SKM-1 treated with dmso at 0.1 percent for 144 hours (cell line): ENCODE results near the gene CACNA2D3.
A peak's percentile ranks its signal among the peaks of the same experiment; 100 is the strongest.

Experiments
- DNase-seq: peaks from one replicate; lab custom pipeline; 2025; ENCODE audit not compliant: unreplicated experiment; lab: John Stamatoyannopoulos, UW

Gene CACNA2D3

DNA sequence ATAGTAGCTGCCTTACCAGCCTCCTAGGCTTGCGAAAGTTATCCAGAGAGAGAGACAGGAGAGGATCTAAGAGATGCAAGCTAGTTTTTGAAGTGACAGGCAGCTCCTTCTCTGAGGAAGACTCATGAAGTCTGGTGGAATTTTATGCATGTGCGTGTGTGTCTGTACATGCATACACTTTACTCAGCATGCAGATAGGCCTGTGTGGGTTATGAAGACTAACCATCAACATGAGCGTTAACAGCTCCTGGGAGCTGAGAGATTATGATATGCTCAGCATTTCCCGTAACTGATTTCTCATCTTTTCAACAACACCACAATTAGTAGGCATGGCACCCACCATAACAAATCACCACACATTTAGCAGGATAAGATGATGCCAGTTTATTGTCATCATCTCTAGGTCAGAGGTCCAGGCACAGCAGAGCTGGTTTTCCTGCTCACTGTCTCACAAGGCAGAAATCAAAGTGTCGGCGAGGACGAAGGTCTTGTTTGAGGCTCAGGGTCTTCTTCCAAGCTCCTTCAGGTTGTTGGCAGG is 239.5 kb downstream of the CACNA2D3 start:
- no peak for DNase-seq

DNA sequence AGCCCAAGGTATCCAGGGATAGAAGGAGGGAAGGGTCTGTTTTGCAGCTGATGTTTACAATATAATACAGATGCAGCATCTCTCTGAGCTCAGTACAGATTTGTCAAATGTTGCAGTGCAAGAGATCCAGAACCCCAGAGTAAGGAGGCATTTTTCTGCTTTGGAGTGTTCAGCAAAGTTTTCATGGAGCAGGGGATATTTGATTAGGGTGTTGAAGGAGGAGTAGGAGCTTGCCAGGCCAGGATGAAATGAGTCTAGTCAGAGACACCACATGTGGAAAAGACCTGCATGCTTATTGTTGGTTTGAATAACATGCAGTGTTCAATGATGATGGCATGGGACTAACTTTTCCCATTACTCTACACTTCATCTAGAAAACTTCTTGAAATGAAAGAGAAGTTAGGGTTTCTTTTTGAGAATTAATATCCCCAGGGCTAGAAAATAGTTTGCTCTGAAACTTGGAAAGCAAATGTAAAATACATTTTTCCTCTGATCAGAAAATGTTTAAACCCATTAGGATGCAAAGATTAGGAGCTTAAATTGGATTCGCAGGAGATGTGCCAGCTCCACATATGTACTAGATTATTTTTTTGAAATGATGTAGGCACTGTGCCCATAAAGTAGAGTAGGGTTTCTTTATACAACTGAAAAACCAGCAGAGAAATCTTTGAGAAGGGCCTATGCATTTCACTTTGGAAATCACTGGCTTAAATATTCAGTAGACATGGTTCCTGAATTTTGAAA is 243.8 kb downstream of the CACNA2D3 start:
- no peak for DNase-seq

DNA sequence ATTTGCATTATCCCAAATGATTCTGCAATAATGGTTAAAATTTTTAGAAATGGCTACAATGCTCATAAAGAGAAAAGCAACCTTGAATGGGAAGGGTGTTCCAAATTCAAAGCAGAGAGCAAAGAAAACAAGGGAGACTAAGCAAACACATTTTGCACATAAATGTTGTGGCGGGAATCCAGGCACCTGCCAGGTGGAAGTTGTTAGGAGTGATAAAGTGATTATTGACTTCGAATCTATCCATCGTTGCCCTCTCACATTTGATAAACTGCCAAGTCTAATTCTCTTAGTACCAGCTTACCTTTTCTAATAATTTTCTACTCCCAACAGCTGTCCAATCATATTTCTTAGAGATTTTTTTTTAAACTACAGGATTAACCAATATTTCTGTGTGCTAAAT is 244.5 kb downstream of the CACNA2D3 start:
- DNase-seq, result no peak

DNA sequence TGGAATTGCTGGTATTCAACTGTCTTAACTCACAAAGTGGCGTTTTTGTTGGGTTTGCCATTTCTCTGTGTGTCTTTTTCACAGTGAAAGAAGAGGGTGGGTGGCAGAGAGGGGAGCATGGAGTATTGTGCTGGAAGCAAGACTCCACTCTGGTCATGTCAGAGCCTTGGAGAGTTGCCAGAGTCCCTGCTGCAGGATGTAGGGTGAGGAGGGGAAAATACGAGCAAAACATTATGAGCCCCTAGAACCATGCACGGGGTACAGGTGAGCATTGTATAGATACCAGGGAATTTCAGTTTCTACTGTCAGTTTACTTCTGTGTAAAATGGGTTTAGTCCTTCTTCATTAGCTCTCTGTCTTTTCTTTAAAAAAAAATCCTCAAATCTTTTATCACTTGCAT is 249.9 kb downstream of the CACNA2D3 start:
- DNase-seq, result no peak

DNA sequence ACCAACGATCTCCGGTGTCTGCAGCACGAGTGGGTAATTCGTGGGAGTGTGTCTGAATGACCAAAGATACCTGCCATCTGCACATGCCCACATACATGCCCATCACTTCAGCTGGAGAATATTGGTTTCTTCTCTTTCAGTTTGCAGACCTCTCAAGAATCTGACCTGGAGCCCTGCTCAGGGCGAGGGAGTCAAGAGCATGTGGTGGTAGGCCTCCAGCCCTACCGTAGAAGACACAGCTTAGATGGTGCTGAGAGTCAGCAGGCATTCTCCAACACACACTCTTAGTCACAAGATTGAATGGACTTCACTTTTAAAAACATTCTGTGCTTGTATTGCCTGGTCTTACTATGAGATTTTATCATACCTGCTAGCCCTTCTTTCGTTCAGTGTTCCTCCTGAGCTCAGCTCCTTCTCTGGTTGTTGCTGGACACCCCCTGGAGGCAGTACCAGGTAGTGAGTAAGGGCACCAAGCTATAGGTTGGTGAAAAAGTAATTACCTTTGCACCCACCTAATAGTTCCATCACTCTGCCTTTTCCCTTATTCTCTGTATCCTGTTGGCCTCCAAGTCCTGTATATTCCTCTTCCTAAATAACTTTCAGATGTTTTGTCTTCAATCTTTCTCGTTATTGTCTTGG is 252.0 kb downstream of the CACNA2D3 start:
- DNase-seq, result no peak

DNA sequence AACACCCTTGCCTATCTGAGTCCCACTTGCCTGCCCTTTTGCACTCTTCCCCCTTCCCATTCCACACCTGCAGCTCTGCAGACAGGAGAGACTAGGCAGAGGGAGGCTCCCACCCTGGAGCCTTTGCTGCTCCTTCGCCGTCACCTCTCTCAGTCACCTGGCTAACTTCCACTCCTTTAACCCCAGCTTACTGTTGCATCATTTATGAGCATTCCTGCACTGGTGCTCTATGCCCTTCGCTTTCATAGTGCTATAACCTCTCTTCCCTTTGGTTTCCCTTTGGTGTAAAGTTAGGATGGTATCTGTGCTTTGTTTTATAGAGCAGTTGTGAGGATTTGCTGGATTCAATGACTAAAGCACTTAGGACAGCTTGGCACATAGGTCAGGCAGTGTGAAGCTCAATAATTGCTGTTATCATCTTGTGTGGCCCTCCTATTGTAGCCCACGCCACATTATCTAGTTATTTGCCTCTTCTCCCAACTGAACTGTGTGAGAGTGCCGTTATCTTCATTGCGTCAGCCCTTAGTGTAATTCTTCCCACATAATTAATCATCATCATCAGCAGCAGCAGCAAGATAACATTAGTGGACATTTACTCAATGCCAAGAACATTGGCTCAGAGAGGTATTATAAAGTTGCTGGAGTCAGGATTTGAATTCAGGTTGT is 253.9 kb downstream of the CACNA2D3 start:
- no peak for DNase-seq

DNA sequence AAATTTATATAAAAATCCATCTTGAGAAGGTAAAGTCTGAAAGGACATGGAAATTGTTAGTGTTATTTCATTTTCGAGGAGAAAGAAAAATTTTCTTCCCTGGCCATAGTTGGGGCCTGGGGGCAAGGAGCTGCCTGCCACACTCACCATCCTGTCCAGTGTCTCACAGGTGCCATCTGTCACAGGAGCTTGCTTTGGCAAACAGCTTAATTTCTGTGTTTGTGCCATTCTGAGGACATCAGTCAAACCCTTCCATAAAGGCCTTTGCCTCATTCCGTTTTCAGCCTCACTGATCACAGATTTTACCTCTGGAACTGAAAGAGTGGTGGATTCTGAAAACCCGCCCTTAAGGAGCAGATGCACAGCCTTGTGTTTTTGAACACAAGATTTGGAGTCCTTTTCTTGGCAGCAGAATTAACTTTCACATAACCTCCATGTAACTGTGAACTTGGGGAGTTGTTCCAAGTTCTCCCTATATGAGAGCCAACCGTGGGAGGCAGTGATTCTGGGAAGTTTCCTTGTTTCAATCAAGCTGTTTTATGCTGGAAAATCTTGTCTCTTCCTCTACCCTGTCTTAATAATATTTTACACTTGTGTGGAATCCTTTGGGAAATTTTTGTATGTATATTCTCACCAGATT is 254.7 kb downstream of the CACNA2D3 start:
- no peak for DNase-seq

DNA sequence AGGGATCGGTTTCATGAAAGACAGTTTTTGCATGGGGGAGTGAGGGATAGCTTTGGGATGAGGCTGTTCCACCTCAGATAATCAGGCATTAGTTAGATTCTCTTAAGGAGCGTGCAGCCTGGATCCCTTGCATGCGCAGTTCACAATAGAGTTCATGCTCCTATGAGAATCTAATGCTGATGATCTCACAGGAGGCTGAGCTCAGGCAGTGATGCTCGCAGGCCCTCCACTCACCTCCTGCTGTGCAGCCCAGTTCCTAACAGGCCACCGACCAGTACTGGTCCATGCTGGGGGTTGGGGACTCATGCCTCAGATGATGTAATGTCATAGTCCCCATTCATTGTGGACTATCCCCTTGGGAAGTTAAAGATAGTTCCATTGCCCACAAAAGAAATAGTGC is 255.8 kb downstream of the CACNA2D3 start:
- DNase-seq, result no peak

DNA sequence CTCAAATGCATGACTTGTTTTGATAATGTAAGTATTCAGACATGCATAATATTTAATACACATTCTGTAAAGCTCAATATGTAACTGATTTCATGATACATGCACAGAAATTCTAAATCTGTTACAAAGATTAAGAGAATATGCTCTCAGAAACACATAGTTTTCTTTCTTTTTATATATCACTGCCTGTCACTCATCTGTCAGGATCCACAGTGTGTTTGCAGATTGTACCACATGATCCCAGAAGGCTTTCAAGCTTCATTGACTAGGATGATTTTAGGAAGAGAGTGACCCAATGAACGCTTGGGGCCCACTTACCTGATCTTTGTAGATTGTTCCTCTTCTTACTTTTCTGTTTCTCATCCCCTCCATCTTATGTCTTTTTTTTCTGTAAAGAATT is 261.9 kb downstream of the CACNA2D3 start:
- DNase-seq, result no peak

DNA sequence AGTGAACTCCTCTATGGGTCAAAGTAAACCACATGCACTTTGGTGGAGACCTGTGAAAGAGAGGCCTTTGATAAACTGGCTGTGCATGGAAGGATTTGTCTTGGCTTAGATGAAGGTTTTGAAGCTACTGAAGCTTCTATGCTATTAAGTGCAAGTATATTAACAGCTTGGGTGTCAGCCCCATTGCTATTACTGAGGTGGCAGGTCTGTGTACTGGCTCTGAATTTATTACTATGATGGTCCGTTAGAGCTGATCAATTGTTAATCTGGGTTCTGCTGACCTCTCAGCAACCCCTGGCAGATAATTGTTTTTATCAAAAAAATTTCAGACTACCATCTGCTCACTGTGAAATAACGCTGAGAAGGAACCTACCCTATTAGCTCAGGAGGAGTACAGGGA is 268.2 kb downstream of the CACNA2D3 start:
- no peak for DNase-seq

DNA sequence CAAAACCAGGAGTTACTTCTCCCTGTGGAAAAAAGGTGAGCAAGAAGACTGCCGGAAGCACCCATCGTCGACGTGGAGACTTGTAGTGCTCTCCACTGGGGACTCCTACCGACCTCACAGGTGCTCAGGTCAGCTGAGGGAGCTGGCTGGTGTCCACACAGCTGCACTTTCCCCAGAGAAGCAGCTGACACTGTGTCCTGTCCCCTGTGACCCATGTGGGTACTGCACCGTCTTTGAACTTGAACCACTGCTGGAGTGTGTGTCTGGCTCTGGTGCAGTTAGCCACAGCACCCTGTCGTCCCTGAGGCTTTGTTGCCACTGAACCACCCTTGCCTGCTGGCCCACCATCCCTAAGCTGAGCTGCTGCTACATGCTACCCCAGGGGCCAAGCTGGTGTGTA is 270.8 kb downstream of the CACNA2D3 start:
- no peak for DNase-seq

DNA sequence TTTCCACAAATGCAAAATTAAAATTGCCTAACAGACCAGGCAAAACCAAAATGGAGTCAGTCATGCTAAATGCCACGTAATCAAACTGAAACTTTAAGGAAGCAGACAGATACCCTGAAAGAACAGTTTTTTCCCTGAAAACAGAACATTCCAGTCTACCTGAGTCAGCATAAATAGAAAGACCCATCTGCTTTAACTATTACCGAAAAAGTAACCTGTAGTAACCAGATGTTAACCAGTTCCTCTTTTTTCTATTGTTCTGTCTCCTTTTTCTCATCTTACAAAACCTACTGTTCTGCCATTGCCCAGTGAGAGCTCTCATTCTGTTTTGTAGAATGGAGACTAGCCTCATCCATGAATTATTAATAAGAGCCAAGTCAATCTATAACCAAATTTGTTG is 286.0 kb downstream of the CACNA2D3 start:
- DNase-seq, result no peak

DNA sequence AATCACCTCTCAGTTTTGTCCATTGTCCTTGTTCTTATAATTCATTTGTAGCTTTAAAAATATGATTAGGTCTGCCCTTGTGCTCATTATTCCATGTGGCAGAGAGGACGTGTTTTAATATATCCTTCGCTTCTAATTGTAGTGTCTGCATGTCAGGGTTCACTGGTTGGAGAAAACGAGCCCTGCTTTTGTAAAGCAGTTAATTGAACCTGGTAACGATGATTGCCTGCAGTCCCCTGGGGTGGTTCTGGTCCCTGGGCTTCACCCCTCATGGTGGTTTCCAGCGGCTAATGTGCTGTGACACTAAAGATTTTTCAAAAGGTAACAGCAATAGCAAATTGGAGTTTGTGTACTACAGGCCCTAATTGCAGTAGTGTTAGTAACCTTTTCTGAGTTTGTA is 299.6 kb downstream of the CACNA2D3 start:
- DNase-seq, result no peak

DNA sequence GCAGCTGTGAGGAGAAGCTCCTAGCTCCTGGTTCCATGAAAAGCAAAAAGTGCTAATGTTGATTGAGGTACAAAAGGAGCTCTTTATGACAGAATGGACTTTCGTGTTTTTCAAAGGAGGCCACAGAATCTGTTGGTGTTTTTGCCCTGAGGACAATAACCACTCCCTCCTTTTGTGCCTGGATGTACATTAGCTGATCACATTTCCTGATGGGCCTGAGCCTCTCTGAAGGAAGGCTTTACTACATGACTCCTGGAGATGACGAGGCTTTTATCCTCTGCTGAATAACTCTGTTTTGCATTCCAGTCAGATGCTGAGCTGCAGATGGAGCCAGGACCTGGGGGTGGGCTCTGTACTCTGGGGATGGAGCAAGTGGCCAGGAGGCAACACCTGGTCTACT is 301.9 kb downstream of the CACNA2D3 start:
- DNase-seq, result no peak

DNA sequence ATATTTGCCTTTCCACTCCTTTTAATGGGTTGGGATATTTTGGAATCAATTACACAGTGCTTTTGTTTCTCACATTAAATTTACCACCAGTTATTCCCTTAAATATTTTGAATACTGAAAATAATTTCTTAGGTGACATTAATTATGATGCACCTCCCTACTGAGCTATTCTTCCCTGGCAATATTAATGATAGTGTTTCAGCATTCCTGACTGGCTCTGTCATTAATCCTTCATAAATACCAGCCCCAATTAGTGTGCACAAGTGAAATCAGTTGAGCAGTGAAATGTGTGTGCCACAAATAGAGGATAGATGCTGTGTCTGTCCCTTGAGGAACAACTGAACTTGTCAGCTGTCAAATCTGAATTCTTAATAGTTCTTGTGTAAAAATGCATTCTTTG is 304.0 kb downstream of the CACNA2D3 start:
- DNase-seq, result no peak

DNA sequence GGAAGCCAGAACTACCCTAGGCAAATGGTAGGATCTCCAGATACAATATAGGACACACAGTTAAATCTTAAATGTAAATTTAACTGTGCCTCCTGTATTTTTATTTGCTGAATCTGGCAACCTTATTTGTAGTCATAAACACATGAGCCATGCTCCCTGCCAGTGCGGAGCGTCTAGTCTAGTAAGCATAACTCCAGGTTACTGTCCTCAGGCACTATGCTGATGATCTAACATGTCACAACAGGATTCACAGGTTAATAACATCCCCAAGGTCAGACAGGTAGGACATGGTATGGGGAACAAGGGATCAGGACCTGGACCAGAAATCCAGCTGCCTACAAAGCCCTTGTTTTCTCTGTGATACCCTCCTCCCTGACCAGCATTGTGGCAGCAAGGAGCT is 305.1 kb downstream of the CACNA2D3 start:
- no peak for DNase-seq

DNA sequence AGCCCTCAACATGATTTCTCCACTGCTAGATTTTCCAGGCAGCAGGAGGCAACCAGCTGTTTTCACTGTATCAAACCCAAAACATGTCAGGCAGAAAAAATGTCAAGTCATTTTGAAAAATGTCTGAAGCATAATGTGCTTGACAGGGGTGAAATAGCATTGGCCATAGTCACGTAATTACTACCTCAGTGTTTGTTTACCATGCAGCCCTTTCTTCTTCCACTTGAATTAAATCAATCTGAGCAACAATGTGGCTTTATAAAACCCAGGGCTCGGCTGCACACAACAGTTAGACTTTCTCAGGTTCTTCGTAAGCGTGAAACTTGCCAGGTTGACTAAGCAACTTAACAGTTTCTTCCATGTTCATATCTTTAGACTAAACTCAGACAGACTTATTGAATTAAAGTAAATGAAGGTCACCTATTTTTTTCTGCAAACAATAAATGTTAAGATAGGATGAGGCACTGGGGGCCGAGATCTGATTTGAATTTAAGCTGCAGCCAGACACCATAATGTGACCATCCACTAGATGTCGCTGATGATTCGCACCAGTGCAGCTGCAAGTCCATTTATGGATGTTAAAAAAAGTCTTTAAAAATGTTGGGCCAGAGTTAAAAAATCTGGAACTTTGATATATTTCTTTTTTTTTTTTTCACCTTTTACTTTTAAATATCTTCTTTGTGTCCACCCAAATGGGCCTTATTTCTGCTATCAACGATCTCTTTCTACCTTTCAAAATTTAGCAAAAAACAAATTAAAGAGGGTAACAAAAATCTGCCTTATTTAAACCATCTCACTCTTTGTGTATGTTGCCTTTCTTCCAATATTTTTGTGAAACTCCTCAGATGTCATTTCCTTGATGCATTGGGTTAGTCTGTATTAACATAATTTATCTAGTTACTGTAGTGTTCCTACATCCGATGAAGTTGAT is 305.9 kb downstream of the CACNA2D3 start:
- peak; percentile 20 for DNase-seq

DNA sequence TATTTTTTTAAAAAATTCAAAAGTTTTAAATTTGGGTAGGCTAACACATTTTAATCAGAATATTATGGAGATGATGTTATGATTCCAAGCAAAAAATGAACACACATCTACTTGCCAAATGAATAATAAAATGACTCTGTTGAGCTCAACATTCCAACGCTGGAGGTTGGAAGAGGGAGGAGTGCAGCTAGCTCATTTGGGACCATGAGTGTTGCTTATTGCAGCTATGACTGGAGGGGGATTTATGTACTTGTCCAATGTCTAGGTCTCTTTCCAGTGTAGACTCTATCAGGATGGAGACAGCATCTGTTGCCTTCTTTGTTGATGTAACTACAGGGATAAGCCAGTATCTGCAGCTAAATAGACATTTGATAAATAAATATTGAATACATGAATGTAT is 310.6 kb downstream of the CACNA2D3 start:
- no peak for DNase-seq

DNA sequence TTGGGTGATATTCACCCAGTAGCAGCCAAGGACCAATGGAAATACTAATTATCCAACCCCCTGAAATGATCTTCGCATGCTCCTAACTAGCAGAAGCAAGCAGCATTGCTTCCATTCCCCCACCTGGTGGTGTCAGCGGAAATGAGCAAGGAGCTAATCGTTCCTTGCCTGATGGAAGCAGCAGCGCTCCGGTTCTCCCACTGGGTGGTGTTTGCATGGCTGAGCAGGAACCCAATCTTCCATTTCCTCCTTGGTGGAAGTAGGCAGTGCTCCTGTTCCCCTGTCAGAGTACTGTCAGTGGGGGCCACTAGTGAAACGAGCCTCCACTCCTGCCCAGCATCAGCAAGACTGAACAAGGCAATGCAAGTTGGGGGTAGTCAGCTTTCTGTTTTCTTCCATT is 311.5 kb downstream of the CACNA2D3 start:
- DNase-seq, result no peak

DNA sequence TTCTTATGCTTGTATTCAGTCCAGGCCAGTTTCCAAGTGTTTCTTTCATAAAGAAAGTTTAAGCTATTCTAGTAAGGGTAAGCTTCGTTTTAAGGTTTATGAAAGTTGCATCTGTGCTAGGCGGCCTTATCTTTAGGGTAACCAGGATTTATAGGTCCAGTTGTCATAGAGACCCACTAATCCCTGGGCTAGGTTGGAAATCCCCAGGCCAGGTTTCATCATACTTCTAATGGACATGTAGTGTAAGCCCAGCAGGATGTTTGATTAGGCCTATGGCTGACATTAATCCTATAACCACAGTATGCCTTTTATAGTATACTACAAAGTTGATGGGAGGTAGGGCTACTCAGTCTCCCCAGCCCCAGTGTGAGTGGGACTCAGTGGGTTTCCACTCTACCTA is 312.4 kb downstream of the CACNA2D3 start:
- DNase-seq, result no peak

DNA sequence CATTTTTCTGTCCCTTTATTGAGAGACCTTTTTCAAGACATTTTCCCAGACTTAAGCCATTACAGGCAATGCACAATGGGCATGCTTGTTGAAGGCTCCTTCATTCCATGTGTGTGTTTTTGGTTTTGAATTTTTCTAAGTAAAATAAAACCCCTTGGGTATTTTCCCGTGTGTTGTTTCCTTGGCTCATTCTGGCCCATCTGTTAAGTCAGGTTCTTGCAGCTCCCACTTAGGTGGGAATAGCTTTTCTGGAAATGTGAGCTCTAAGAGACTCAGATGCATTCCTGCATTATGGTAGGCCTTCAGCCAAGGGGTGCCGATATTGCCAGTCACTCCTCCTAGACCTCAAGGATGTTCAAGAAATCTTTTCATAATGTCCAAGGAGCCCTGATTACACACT is 314.9 kb downstream of the CACNA2D3 start:
- DNase-seq, result no peak
